ENCODE data around the gene ACSF3. TPM values are rescaled to one million over a fixed set of nuclear protein-coding genes. Genes with fewer than 3 reads are reported as not detected.

Gene ACSF3
- total RNA-seq, 4 donors from 2014 or later: 17.6 to 27.6 (median 21.6) TPM

DNA sequence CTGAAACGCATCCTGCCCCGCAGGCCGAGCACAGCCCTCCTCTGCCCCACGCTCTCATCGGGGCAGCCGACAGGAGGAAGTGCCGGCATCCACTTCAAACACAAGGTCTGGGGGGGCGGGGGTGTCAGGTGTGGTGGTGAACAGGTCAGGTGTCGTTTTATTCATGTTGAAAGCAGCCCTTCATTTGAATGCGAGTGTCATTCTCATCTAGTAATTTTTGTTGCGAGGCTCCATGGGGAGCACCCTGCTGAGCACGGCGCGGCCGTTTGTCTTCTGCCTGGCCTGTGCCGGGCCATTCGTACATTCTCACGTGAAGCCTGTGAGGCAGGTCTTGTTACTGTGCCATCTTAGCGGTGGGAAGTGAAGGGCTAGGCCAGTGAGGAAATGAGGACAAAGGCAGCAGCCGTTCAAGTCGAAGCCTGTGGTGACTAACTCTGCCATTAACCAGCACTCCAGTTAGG, 1.9 kb downstream of the ACSF3 start:
- DNase-seq (ENCODE audit: low spot score) (no peak), ATAC-seq (ENCODE audit: low FRiP score) (no peak)
- TF ChIP-seq, protein P1, sequence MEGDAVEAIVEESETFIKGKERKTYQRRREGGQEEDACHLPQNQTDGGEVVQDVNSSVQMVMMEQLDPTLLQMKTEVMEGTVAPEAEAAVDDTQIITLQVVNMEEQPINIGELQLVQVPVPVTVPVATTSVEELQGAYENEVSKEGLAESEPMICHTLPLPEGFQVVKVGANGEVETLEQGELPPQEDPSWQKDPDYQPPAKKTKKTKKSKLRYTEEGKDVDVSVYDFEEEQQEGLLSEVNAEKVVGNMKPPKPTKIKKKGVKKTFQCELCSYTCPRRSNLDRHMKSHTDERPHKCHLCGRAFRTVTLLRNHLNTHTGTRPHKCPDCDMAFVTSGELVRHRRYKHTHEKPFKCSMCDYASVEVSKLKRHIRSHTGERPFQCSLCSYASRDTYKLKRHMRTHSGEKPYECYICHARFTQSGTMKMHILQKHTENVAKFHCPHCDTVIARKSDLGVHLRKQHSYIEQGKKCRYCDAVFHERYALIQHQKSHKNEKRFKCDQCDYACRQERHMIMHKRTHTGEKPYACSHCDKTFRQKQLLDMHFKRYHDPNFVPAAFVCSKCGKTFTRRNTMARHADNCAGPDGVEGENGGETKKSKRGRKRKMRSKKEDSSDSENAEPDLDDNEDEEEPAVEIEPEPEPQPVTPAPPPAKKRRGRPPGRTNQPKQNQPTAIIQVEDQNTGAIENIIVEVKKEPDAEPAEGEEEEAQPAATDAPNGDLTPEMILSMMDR (IDR thresholded peaks at IDR 0.05): no peak

DNA sequence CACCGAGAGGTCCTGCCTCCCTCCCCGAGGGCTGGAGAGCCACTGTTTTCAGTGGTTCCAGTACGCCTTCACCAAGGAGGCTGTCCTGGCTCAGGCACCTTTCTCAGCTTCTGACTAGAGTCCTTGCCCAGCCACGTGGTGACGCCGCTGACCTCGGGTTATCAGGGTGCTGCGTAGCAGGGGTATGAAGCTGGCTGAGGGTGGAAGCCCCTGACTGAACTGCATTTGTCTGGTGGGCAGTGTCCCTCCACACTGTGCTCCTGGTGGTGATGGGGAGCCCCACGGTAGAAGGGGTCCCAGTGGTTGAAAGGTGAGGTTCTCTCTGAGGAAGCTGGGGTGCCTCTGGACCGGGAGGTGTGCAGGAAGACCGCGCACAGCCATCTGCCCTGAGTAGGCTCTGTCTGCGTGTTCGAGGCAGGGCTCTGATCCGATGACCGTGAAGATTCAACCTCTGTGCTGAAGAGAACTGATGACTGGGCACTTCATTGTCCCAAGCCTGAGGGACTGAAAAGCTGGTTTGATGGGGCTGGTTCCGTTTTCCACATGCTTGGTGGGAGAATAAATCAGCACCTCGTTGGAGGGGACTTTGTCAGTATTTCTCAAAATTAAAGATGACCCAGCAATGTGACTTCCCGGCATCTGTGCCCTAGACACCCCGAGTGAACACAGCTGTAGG, 2.5 kb downstream of the ACSF3 start:
- ATAC-seq (ENCODE audit: low FRiP score): no peak

DNA sequence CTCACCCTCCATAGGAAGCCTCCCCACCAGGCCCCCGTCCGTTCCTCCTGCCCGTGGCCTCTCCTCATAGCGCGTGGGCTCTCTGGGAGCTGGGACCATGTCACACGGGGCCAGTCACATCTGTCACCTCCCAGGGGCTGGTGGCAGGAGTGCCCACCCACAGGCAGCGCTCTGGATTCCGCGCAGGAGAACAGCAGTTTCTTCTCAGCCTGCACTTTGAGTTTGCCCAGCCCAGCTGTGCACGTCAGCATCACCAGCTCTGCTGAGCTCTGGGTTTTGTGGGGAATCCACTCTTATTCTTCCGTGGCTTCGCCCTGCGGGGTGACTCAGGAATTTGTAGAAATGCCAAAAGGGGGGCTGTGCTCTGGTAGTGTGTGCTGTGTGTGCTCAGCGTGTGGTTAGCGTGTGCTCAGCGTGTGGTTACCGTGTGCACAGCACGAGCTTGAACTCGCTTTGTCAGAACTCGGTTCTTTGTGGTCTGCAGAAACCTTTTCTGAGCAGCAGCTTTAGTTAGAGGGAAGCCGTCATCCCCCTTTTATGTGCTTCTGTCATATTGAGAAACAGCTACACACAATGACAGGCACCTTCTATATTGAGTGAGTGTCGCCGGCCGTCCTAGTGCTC, 3.2 kb downstream of the ACSF3 start:
- TF ChIP-seq, protein P1 (IDR thresholded peaks at IDR 0.05): no peak
- no peak for ATAC-seq (ENCODE audit: low FRiP score)

More for the DNA sequence above, 2.5 kb downstream of the ACSF3 start:
- TF ChIP-seq, protein P1 (IDR thresholded peaks at IDR 0.05): no peak
- DNase-seq (ENCODE audit: low spot score): no peak

DNA sequence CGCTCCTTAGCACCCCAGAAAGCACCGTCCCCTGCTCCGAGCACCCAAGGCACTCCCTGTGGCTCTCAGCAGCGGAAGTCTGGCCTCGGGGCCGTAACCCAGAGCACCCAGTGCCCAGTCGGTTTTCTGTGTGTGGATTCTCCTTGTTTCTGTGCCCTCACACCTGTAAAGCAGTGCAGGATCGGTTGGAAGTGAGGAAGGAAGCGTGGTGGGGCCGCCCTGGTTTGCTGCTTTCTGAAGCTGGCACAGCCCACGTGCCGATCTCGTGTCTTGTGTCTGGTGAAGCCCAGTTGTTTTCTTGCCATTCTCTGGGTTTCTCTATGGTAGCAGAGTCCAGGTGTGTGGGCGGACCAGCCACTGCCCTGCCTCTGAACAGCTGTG, 3.7 kb downstream of the ACSF3 start:
- no peak for ATAC-seq (ENCODE audit: low FRiP score)
- DNase-seq (ENCODE audit: low spot score): no peak
- TF ChIP-seq, protein P1 (IDR thresholded peaks at IDR 0.05): no peak

More for the DNA sequence above, 3.2 kb downstream of the ACSF3 start:
- DNase-seq (ENCODE audit: low spot score): no peak

DNA sequence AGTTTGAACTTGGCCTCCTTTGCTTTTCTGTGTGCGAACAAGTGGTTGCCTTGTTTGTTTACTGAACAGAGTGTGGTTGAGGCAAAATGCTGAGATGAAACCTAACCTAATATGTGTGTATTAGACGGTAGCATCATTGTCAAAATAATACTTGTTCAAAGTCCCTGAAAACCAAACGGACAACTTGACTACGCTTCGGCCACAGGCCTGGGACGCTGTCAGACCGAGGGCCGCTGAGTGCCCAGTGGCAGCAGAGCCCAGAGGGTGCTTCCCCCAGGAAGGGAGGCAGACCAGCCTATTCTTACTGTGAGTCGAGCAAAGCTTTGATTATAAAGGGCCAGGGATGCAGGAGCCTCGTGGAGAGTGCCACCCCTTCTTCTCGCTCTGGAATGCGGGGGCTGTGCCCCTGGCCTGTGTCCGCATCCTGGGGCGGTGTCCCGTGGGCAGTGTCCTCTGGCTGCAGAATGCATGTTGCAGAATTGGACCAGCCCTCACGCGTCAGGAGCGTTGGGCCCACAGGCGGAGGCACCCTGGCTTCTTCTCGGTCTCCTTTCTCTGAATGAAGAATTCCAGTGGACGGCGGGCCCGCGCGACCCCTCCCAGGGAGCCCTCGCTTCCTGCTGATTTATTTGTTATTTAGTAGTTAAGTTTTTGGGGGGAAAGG, 5.2 kb downstream of the ACSF3 start:
- TF ChIP-seq, protein P1 (IDR thresholded peaks at IDR 0.05): no peak
- DNase-seq (ENCODE audit: low spot score) (no peak), ATAC-seq (ENCODE audit: low FRiP score) (no peak)

- TF ChIP-seq, protein P1 (IDR thresholded peaks at IDR 0.05): no peak
- DNase-seq (ENCODE audit: low spot score) (no peak), ATAC-seq (ENCODE audit: low FRiP score) (no peak)
Observed at GRCh38 chr16:89099905-89100304, 6.3 kb downstream of the ACSF3 start.
